Middle frontal gyrus (tissue), 1 donor: Measurements from ENCODE around the gene PLET1.

Source experiments
- DNase-seq: peaks from one replicate; pipeline ENCODE4 v3.0.0-alpha.2; 2015; ENCODE audit warnings: low spot score; ENCODE audit errors: extremely low spot score

Gene PLET1

DNA sequence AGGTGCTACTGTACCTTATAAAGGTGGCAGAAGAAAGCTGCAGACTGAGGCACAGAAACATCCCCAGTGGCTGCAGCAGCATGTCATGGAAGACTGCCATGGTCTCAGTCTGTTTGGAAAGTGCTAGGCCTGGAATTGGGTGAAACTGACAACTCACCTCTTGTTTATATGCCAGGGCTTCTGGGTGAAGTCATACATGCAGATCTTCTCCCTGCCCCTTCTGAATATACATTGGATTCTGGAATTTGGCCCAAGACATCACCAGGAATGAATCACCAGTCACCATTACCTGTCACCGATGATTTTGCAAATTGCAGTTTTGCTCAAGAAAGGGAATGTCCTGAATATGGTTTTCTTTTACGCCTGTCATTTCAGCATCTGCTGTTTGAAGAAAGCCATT lies at the start of gene PLET1:
TSS of gene PLET1 (minus strand) at position 371 of the 400 bp plus-strand sequence. CDS start at position 100, 271 bp downstream.
- no peak for DNase-seq

DNA sequence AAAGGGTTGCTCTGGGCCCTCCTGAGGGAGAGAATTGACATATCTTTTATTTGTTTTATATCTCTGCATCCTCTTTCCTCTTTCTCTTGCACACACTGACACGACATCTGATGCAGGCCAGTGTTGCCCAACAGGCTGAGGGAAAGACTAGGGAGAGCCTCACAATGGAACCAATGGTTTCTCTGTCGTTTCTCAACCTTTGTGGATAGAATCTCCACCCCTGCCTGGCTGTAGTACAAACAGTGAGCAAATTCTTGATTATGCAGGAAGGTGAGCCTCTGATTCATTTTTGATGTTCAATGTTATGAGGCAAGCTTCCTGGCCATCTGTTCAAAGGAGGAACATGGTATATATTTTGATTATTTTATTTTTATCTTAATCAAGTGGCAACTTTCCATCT lies 49.8 kb upstream of the PLET1 start:
- no peak for DNase-seq

DNA sequence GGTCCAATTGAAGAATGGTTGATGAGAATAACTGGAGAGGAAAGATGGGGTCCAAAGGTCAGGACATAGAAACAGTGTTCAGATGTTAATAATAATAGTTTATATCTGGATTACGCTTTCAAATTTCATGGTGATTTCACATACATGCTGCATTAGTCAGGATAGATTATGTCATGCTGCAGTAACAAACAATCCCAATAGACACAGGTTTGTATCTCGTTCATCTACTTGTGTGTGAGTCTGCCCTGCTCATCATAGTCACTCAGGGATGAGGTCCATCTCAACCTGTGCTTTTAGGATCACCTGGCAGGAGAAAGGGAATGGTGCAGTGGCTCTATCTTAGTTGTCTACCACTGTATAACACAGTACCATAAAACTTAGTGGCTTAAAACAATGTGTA lies 48.0 kb upstream of the PLET1 start:
- no peak for DNase-seq

GRCh38 chr11:112307616-112308015 lies 47.0 kb upstream of the PLET1 start:
- DNase-seq, result no peak

DNA sequence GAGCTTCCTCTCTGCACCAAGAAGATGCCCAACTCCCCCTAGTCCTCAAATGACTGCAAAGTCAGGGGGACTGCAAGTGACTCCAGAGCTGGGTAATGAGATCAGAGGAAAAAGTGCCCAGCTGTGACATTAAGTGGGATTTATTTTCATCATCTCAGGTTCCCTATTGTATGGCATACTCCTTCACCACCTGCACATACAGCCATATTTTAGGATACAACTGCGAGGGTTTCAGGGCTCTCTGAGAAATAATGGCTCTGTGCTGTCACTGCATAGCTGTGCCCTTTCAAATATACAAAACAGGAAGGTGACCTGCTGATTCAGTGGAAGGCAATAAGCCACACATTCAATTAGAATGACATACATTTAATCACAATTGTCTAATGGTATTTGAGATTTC lies 45.6 kb upstream of the PLET1 start:
- no peak for DNase-seq

- DNase-seq, result no peak
Observed at GRCh38 chr11:112304914-112305313, 44.3 kb upstream of the PLET1 start.

GRCh38 chr11:112303616-112304015 lies 43.0 kb upstream of the PLET1 start:
- no peak for DNase-seq

DNA sequence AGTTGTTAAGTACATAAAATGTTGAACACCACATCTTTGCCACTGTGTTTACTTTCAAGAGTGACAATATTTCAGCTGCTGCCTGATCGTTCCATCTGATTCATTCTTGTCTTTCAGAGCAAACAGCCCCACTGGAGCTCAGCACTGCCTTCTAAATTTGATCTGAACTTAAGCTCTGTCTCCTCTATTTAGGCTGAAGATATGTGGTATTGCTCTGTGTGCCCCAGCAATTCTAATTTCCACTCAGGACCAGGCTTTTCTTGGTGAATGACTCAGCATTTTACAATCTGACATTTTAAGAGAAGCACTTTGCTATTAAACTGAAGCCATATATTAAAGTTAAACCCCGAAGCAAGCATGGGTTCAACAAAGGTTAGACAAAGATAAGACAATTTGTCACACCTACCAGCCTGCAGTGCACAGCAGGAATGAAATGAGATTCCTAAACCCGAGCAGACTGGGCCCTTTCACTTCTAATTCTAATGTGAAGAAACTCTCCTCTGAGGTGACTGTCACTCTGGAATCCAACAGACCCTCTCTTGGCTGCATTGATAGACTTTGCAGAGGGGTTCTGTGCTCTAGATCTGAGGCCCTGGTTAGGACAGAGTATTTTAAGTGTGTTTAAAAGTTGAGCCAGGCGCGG lies 41.7 kb upstream of the PLET1 start:
- DNase-seq, result no peak

DNA sequence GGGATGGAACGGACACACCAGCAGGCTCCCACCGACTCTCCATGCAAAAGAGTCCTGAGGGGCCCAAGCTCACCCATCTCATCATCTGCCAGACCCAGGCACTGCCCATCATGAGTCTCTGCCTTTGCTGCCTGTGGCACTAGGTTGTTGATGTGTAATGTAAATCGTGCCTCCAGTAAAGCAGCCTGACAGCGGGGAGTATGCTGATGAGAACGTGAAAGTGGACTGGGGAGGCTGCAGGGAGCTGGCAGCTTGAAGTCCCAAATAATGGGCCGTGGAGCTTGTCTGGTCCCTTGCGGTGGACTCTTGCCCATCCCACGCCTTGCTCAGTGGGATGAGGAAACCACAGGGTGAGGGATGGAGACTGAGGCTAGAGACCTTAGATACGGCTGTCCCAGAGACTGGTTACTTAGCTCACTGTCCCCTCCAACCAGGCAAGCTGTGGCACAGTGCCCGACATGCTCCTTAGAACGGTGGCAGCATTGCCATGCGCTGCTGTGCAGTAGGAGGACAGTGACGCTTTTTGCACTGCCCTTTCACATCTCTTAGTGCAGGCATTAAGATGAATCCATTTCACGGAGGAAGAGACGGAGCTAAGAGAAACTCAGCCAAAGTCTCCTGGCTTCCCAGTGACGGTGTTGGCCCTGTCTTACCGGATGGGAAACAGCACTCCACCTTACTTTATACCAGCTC lies 39.6 kb upstream of the PLET1 start:
- DNase-seq, result peak; percentile 12

DNA sequence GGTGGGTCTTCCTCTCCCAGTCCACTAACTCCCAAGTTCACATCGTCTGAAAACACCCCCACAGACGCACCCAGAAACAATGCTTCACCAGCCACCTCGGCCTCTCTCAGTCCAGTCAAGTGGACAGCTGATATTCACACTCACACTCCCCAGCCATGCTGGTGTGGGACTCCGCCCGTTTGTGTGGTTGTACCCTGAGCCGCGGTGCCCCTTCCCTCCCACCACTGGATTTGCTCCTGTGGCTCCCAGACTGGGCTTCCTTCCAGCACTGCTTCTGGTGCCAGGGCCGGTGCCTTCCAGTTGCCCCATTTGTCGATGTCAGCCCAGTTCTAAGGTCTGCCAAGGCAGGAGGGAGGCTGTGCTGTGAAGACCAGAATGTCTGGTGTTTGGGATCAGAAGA lies 37.9 kb upstream of the PLET1 start:
- no peak for DNase-seq

- no peak for DNase-seq
Observed at GRCh38 chr11:112297248-112297866, 36.7 kb upstream of the PLET1 start.

DNA sequence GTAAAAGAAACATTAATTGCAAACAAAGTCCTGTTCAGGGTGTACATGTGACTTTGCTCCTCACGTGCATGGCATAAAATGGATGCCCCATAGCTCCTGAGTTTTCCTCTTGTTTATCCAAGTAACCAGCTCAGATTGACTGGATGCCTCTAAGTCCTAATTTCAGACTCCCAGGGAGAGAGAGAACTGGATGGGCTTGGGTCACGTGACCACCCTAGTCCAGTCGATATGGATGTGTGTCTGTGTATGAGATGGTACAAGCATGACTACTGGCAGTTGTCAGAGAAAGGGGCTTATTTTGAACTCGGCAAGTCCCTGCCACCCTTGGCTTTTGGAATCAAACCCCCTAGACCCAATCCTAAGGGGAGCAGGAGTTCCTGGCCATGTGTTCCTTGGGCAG lies 35.4 kb upstream of the PLET1 start:
- no peak for DNase-seq

DNA sequence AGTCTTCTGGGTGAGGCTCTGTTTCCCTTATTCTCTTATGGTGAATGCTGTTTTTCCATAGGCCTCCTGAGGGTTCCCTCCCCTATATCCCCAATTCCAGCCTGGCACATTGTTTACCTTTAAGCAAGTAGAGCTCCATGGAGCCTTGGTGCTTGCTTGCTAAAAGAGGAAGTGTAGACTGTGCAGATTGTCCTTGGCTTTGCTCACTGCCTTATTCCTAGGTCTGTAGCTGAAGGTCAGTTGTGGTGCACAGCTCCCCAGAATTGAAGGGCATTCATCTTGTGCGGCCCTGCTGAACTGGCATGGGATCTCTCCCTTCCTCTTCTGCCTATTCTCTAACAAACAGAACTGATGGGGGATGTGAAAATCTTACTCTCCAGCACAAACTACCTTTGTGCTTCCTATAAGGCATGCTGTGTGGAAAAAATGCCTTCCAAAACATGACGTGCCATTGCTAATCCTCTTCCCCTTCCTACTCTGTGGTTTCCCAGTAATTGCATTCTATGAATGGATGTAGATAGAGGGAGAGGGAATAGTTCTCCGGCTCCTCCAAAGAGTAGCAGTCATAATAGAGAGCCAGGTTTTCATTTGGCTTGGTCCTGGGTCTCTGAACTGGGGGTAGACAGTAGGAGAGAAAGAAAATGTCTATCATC lies 34.2 kb upstream of the PLET1 start:
- DNase-seq, result no peak

DNA sequence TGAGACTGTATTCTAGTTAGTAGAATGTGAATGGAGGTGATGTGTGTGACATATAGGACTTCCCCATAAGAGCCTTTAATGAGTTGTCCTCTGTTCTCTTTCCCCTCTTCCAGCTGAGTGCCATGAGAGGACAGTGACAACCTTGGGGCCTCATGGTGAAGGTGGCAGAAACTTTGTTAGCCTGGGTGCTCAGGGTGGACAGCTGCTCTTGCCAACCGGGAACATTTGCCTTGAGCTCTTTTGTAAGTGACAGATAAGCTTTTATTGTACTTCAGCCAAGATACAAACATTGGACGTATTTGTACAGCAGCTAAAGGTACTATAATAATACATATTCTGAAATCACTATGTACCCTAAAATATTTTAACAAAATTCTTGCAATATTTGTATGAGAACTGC lies 33.0 kb upstream of the PLET1 start:
- no peak for DNase-seq

- no peak for DNase-seq
Observed at GRCh38 chr11:112292785-112293407, 32.2 kb upstream of the PLET1 start.

GRCh38 chr11:112292188-112292587 lies 31.5 kb upstream of the PLET1 start:
- DNase-seq, result no peak

DNA sequence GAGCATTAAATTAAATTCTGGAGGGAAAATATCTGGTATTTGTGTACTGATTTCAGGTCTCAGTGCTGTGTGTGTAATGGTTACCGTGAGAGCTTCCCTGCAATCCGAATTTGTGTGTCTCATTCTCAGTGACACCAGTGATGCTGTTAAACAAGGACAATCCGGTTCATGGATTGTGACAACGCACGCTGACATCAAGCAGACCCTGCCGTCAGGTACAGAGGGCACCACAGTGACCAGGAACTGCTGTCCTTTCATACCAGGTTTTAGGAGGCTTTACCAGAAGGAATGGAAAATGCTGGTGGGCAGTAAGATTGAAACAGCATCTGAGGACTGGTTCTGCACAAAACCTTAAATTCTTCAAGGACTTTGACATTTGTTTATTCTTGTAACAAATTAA lies 30.5 kb upstream of the PLET1 start:
- no peak for DNase-seq

GRCh38 chr11:112290493-112290850 lies 29.8 kb upstream of the PLET1 start:
- no peak for DNase-seq

- peak; percentile 41 for DNase-seq
Observed at GRCh38 chr11:112289588-112290492, 29.2 kb upstream of the PLET1 start.

DNA sequence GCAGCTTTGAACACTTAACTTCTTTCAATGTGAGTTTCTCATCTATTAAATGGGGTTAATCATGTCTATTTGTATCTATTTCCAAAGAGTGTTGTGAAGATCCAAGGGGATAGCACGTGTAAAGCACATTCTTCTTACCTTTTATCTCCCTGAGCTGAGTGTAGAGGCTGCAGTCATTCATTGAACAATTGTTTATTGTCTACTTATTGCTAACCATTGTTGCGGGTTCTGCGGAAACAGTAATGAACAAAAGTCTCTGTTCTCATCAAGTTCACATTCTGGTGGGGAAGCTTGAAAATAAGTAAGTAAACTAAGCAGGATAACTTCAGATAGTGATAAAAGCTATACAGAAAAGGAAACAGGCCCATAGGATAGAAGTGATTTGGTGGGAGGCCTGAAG lies 27.4 kb upstream of the PLET1 start:
- no peak for DNase-seq

DNA sequence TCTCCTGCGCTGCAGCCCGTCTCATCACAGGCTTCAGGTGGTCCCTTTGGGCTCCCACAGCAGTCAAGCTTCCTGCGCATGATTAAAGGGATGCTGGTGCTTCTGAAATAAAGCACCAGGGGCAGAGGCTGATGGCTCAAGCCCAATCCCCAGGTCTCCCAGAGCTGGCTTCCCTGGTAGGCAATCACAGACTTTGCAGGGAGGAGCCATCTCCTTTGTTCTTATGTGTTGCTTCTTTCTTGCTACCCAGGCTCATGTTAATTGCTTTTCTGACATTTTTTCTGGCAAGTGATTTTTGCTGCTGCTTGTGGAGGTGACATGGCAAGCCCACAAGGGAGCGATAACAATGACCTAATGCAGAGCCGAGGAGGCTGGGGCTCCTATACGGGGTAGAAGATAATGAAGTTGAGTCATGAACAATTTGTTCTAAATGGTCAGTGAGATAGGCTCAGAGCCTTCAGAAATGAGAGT lies 25.2 kb upstream of the PLET1 start:
- DNase-seq, result no peak
